AG09319 (cell line): ENCODE data around the gene NRTN.
"Not testable (repeated sequence)": the region's sequence is repeated elsewhere in the genome, so short reads cannot be mapped to it uniquely, and the experiment has no call there.

Experiments used
- DNase-seq: peaks from one replicate; pipeline ENCODE4 v3.0.0-alpha.2; 2010; ENCODE audit warnings: low read depth; ENCODE audit errors: extremely low read depth
- CTCF ChIP-seq: IDR thresholded peaks from 2 replicates; pipeline ENCODE4 v1.5.1; 2011; ENCODE audit warnings: low read depth, mild to moderate bottlenecking, inconsistent platforms, low read length, moderate library complexity

Gene NRTN

DNA sequence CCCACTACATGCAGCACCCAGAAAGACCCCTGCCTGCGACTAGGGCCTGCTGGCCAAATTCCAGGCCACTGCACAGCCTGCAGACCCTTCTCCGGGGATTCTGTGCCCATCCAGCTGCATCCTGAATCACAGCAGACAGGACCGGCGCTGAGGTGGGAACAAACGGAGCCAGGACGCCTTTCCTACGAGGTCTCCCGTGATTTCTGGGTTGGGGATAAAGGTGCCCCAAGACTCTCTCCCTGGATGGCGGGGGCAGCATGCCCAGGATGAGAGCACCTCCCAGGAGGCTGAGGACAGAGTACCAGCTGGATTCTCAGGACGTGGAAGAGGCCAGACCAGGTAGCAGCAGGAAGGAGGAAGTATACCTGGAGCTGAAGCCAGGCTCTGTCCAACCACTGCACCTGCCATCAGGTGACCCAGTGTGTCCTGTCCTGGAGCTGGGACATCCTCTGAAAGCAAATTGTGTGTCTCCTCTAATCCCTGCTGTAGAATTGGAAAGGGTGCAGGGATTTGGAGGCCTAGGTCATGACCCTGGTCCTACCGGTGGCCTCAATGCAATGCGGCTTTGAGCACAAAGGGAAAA, 68.8 kb downstream of the NRTN start:
- no peak for DNase-seq
- TF ChIP-seq CTCF = no peak

DNA sequence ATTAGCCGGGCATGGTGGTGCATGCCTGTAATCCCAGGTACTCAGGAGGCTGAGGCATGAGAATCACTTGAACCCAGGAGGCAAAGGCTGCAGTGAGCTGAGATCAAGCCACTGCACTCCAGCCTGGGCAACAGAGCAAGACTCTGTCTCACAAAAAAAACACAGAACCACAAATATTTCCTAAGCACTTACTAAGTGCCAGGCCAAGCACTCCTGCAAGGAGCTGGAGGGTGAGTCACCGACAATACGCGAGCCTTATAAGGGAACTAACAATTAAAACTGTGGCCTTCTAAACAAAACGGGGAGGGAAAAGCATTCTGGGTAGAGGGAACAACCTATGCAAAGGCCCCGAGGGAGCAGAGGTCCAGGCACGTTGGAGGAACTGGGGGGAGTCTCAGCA, 69.6 kb downstream of the NRTN start:
- not testable (repeated sequence) for DNase-seq

- DNase-seq = no peak
- TF ChIP-seq CTCF = no peak
Observed at GRCh38 chr19:5877427-5877826, 72.6 kb downstream of the NRTN start.

- TF ChIP-seq CTCF = no peak
- no peak for DNase-seq
Observed at GRCh38 chr19:5877882-5878281, 73.0 kb downstream of the NRTN start.
